ENCODE data around the gene COL8A2.

The COL8A2 gene

DNA sequence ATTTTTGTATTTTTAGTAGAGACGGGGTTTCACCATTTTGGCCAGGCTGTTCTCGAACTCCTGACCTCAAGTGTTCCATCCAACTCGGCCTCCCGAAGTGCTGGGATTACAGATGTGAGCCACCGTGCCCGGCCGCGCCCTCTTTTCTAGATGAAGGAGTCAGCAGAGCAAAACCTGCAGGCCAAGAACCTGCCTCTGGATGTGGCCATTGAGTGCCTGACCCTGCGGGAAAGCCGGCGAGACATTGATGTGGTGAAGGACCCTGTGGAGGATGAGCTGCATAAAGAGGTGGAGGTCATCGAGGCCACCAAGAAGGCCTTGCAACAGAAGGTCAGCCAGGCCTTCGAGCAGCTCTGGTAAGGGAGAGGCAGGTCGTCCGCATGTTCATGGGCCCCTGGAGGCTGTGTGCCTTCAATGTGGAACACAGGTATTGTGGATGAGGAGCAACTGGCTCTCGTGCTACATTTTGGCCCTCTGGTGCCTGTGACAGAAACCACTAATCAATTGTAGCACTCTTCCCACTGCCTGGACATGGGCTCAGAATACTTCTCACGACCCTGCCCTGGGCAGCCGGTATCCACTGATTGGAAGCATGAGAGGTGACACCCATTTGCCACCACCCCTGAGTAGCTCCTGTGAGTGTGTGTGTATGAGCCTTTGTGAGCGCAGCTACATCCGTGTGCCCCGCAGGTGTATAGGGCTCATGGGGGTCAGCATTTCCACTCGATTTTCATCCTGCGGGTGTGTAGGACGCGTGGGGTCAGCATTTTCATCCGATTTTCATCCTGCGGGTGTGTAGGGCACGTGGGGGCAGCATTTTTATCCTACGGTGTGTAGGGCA lies 39.1 kb downstream of the COL8A2 start:
- ChIA-PET POLR2A (no interaction called here), CTCF (interaction anchor here (1.5 to 1.6 kb wide), 2 partner anchors 9 to 17 kb away, joined by 4 read pairs; no protein-coding TSS in a partner anchor)
- DNase-seq (ENCODE audit: low read depth, low spot score): no peak
- H3K4me3 ChIP-seq (ENCODE audit: low read depth, low read length): no peak overlapping the region
- TF ChIP-seq, protein P1, sequence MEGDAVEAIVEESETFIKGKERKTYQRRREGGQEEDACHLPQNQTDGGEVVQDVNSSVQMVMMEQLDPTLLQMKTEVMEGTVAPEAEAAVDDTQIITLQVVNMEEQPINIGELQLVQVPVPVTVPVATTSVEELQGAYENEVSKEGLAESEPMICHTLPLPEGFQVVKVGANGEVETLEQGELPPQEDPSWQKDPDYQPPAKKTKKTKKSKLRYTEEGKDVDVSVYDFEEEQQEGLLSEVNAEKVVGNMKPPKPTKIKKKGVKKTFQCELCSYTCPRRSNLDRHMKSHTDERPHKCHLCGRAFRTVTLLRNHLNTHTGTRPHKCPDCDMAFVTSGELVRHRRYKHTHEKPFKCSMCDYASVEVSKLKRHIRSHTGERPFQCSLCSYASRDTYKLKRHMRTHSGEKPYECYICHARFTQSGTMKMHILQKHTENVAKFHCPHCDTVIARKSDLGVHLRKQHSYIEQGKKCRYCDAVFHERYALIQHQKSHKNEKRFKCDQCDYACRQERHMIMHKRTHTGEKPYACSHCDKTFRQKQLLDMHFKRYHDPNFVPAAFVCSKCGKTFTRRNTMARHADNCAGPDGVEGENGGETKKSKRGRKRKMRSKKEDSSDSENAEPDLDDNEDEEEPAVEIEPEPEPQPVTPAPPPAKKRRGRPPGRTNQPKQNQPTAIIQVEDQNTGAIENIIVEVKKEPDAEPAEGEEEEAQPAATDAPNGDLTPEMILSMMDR (IDR thresholded peaks at IDR 0.05; ENCODE audit: insufficient read depth, low read length, missing control alignments): no peak

DNA sequence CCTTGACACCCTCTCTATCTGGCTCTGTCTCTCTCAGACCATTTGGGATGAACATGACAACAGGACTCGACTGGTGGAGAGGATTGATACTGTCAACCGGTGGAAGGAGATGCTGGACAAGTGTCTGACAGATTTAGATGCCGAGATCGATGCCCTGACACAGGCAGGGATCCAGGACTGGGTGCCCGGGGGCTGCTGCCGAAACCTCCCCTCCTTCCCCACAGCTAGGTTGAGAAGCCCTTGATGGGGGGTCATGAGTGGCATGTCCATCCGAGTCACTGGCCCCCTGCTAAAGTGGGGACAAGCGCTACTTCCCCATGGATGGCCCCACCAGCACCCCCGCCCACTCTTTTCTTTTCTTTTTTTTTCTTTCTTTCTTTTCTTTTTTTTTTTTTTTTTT lies 39.9 kb downstream of the COL8A2 start:
- CTCF ChIA-PET: interaction anchor here (1.5 to 1.8 kb wide), 2 partner anchors 17 to 203 kb away, joined by 3 to 4 read pairs; no protein-coding TSS in a partner anchor
- no peak overlapping the region for H3K4me3 ChIP-seq (ENCODE audit: low read depth, low read length)
- TF ChIP-seq, protein P1 (IDR thresholded peaks at IDR 0.05; ENCODE audit: insufficient read depth, low read length, missing control alignments): no peak
- POLR2A ChIA-PET: no interaction called here
- no peak for DNase-seq (ENCODE audit: low read depth, low spot score)

DNA sequence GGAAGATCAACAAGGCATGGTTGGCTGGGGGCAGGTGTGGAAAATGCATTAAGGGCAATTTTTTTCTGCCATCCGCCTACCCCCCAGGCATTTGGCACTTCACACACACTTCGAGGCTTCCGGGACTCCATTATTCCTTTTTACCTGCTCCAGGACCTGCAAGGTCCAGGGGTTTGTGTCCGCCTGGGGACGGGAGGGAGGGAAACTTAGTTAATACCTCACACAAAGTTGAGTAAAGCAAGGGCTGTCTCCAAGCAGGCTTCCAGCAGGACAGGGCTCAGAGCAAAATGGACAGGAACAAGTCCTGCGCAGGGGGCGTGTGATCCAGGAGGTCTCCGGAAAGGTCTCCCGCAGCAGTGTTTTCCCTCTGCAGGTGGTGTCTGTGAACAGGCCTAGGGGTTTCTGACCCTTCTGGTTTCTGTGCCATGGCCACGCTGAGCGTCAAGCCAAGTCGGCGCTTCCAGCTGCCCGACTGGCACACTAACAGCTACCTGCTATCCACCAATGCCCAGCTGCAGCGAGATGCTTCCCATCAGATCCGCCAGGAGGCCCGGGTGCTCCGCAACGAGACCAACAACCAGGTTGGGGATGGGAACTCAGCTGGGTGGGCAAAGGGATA lies 40.4 kb downstream of the COL8A2 start:
- DNase-seq (ENCODE audit: low read depth, low spot score): no peak
- ChIA-PET POLR2A (no interaction called here), CTCF (interaction anchor here (1.5 to 1.8 kb wide), 2 partner anchors 16 to 203 kb away, joined by 3 to 4 read pairs; no protein-coding TSS in a partner anchor)
- TF ChIP-seq, protein P1 (IDR thresholded peaks at IDR 0.05; ENCODE audit: insufficient read depth, low read length, missing control alignments): no peak
- H3K4me3 ChIP-seq (ENCODE audit: low read depth, low read length): peak overlapping the region; percentile 53

DNA sequence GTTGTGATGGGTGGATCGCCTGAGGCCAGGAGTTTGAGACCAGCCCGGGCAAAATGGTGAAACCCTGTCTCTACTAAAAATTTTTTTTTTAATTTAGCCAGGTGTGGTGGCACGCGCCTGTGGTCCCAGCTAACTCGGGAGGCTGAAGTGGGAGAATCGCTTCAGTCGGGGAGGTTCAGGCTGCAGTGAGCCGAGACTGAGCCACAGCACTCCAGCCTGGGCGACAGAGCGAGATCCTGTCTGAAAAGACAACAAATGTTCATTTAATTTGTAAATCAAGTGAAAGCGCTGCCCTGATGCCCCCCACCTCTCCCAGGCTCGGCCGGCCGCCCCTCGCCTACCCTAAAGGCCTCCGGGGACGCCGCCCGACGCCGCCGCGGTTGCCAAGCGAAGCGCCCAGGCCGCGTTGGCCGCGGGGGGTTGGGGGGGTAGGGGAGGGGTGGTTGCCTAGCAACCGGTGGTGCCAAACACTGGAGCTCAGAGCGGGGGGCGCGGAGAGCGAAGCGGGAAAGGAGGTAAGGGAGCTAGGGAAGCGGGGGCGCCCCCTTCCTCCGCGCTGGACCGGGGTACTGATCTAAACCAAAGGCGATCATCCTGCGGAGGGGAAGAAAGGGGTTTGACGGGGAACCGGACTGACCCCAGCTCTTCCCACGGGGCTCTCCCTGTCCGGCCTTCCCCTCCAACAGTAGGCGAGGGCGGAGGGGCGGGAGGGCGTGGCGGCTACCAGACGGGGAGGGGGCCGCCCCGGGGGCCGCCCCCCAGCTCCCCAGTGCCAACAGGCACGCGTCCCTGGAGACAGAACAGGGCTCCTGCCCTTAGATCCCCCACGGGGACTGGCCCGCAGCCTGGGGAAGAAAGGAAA lies 41.2 kb downstream of the COL8A2 start, which contains the start of gene TEKT2:
Gene TEKT2 (plus strand): TSS at position 460 of the 862 bp plus-strand sequence. CDS start 828 bp downstream, outside the sequence.
- ChIA-PET POLR2A (no interaction called here), CTCF (interaction anchor here (1.5 to 1.8 kb wide), 2 partner anchors 15 to 202 kb away, joined by 3 to 4 read pairs; no protein-coding TSS in a partner anchor)
- peak within 1 kb of the TSS; percentile 53 for H3K4me3 ChIP-seq (ENCODE audit: low read depth, low read length)

DNA sequence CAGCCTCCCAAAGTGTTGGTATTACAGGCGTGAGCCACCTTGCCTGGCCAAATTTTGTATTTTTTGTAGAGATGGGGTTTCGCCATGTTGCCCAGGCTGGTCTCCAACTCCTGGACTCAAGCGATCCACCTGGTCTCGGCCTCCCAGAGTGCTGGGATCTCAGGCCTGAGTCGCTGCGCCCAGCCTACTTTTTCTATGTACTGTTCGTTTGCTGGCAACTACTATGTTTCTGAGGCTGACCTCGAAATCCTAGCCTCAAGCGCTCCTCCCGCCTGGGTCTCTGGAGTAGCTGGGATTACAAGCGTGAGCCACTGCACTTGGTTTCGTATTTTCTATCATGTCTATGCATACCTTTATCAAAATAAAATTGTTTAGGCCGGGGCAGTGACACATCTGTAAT lies 41.8 kb downstream of the COL8A2 start:
- TF ChIP-seq, protein P1 (IDR thresholded peaks at IDR 0.05; ENCODE audit: insufficient read depth, low read length, missing control alignments): no peak
- H3K4me3 ChIP-seq (ENCODE audit: low read depth, low read length): no peak overlapping the region
- CTCF ChIA-PET: no interaction called here
- POLR2A ChIA-PET: no interaction called here
- no peak for DNase-seq (ENCODE audit: low read depth, low spot score)

More for the DNA sequence above, 41.2 kb downstream of the COL8A2 start, which contains the start of gene TEKT2:
- no peak for DNase-seq (ENCODE audit: low read depth, low spot score)
- TF ChIP-seq, protein P1 (IDR thresholded peaks at IDR 0.05; ENCODE audit: insufficient read depth, low read length, missing control alignments): no peak
